ENCODE results near the gene GAST.

GRCh38 chr17:41762841-41763240 is 50.7 kb downstream of the GAST start:
- TF ChIP-seq, protein P1, sequence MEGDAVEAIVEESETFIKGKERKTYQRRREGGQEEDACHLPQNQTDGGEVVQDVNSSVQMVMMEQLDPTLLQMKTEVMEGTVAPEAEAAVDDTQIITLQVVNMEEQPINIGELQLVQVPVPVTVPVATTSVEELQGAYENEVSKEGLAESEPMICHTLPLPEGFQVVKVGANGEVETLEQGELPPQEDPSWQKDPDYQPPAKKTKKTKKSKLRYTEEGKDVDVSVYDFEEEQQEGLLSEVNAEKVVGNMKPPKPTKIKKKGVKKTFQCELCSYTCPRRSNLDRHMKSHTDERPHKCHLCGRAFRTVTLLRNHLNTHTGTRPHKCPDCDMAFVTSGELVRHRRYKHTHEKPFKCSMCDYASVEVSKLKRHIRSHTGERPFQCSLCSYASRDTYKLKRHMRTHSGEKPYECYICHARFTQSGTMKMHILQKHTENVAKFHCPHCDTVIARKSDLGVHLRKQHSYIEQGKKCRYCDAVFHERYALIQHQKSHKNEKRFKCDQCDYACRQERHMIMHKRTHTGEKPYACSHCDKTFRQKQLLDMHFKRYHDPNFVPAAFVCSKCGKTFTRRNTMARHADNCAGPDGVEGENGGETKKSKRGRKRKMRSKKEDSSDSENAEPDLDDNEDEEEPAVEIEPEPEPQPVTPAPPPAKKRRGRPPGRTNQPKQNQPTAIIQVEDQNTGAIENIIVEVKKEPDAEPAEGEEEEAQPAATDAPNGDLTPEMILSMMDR (IDR thresholded peaks at IDR 0.05; ENCODE audit: low read length) = no peak
- TF ChIP-seq EZH2 (IDR thresholded peaks at IDR 0.05; ENCODE audit: borderline replicate concordance, low read length) = no peak

Measured in OCI-LY1 (cell line).